Vagina (tissue), 2 donors: ENCODE measurements around the gene HSD17B14.

Experiments
- POLR2A ChIP-seq, 2 donors: fragments of 450-650 bp; IDR thresholded peaks; one replicate each; pipeline ENCODE4 v1.6.1; 2017; ENCODE audit warnings: antibody characterized with exemption in 2 of 2, mild to moderate bottlenecking in 2 of 2, moderate library complexity in 2 of 2
- TF ChIP-seq, protein P1 (sequence below), 3 experiments: fragments of 450-650 bp in 2 of 3; fragments of 200-600 bp in 1 of 3; sonication (generic) in 1 of 3; IDR thresholded peaks; one replicate each; pipeline ENCODE4 v1.5.1; 2017 to 2019; ENCODE audit warnings: antibody characterized with exemption in 3 of 3, mild to moderate bottlenecking in 2 of 3, moderate library complexity in 2 of 3

- no peak for TF ChIP-seq POLR2A (IDR thresholded peaks at IDR 0.05)
- TF ChIP-seq, protein P1, sequence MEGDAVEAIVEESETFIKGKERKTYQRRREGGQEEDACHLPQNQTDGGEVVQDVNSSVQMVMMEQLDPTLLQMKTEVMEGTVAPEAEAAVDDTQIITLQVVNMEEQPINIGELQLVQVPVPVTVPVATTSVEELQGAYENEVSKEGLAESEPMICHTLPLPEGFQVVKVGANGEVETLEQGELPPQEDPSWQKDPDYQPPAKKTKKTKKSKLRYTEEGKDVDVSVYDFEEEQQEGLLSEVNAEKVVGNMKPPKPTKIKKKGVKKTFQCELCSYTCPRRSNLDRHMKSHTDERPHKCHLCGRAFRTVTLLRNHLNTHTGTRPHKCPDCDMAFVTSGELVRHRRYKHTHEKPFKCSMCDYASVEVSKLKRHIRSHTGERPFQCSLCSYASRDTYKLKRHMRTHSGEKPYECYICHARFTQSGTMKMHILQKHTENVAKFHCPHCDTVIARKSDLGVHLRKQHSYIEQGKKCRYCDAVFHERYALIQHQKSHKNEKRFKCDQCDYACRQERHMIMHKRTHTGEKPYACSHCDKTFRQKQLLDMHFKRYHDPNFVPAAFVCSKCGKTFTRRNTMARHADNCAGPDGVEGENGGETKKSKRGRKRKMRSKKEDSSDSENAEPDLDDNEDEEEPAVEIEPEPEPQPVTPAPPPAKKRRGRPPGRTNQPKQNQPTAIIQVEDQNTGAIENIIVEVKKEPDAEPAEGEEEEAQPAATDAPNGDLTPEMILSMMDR (IDR thresholded peaks at IDR 0.05), result no peak
Measured at GRCh38 chr19:48807590-48808308, 28.5 kb downstream of the HSD17B14 start.
